ENCODE results near the gene TAF1A. TPM values are rescaled to one million over a fixed set of nuclear protein-coding genes. Genes with fewer than 3 reads are reported as not detected.
A peak's percentile ranks its signal among the peaks of the same experiment; 100 is the strongest.

TAF1A gene
- total RNA-seq, 1 donor from 2014 or later, result 32.8 TPM

DNA sequence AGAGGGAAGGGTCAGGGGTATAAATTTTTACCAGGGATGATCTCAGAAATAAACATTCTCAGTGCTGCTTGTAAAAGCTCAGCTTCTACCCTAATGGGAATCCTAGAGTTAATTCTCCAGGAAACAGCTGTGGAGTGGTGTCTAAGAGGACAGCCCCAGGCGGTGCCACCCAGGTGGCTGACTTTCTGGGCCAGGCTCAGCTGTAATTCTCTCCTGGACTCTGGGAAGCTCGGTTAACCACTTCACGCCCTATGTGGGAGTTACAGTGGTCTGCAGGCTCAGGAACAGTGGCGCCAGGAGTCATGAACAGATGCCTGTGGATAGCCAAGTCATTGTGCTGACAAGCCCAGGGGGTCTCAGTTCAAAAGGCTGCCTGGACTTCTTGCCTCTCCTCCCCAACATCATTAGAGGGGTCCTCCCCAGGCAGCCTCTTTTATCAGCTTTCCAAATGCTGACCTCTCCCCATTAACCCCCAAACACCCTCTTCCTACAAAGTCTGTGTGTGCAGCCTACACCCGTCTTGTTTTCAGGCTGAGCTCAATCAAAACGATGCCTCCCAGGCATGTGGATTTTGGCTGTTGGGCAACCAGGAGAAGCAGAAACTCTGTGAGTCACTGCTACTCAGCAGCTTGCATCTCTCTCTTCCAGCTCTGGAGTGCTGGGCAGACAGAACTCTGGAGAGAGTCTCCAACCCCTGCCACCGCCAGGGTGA lies 43.0 kb downstream of the TAF1A start:
- H3K9ac ChIP-seq, result no peak overlapping the region
- H4K20me1 ChIP-seq (ENCODE audit: low read depth), result no peaks in the 10 kb centered on the region
- no peaks in the 10 kb centered on the region for H3K9me3 Mint-ChIP-seq
- H2AFZ ChIP-seq (replicated peaks), result peak overlapping the region; percentile 33
- H3K4me1 Mint-ChIP-seq, result peaks cover 28% of the 10 kb centered on the region
- no peak overlapping the region for H3K27ac ChIP-seq
- H3K27me3 Mint-ChIP-seq (ENCODE audit: insufficient read depth, low read depth), result no peaks in the 10 kb centered on the region
- peak overlapping the region; percentile 84 for H3K27ac Mint-ChIP-seq
- H3K27me3 ChIP-seq, result no peaks in the 10 kb centered on the region
- H3K36me3 ChIP-seq, result no peaks in the 10 kb centered on the region
- no peaks in the 10 kb centered on the region for H3K9me3 ChIP-seq (ENCODE audit: low read depth)
- no peak overlapping the region for H3K4me3 ChIP-seq
- H3K36me3 Mint-ChIP-seq, result no peaks in the 10 kb centered on the region
- TF ChIP-seq EZH2 (IDR thresholded peaks at IDR 0.05) (no peak), EZH2phosphoT487 (IDR thresholded peaks at IDR 0.05) (no peak)
- TF ChIP-seq, protein P1, sequence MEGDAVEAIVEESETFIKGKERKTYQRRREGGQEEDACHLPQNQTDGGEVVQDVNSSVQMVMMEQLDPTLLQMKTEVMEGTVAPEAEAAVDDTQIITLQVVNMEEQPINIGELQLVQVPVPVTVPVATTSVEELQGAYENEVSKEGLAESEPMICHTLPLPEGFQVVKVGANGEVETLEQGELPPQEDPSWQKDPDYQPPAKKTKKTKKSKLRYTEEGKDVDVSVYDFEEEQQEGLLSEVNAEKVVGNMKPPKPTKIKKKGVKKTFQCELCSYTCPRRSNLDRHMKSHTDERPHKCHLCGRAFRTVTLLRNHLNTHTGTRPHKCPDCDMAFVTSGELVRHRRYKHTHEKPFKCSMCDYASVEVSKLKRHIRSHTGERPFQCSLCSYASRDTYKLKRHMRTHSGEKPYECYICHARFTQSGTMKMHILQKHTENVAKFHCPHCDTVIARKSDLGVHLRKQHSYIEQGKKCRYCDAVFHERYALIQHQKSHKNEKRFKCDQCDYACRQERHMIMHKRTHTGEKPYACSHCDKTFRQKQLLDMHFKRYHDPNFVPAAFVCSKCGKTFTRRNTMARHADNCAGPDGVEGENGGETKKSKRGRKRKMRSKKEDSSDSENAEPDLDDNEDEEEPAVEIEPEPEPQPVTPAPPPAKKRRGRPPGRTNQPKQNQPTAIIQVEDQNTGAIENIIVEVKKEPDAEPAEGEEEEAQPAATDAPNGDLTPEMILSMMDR (IDR thresholded peaks at IDR 0.05), result no peak
- DNase-seq (ENCODE audit: low spot score), result peak; percentile 34
- H3K4me3 Mint-ChIP-seq, result peak overlapping the region; percentile 26
- peak overlapping the region; percentile 51 for H3K4me2 ChIP-seq
- no peaks in the 10 kb centered on the region for H3K79me2 ChIP-seq (ENCODE audit: low read depth)
- H3K4me1 ChIP-seq, result peaks cover 18% of the 10 kb centered on the region
- H3F3A ChIP-seq (ENCODE audit: low read depth), result peaks cover 9% of the 10 kb centered on the region

DNA sequence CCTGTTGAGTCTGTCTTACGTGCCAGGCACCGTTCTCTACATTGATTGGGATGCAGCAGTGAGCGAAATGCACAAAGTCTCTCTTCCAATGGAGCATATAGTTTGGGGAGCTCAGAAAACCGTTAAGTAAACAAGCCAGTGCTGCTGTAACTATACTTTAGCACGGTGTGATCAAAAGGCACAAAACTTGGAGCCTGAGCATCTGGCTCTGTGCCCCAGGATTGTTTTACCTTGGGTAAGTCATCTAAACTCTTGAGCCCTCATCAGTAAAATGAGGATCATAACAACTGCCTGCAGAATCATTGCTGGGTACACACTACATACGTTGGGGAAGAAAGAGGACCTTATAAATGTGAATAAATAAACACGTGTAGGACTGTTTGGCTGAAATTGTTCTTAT lies 43.6 kb downstream of the TAF1A start:
- Mint-ChIP-seq H3K36me3 (no peaks in the 10 kb centered on the region), H3K4me1 (peaks cover 28% of the 10 kb centered on the region), H3K27ac (no peak overlapping the region), H3K27me3 (ENCODE audit: insufficient read depth, low read depth) (no peaks in the 10 kb centered on the region), H3K4me3 (no peak overlapping the region), H3K9me3 (no peaks in the 10 kb centered on the region)
- Histone ChIP-seq H3K27ac (no peak overlapping the region), H3K4me1 (peaks cover 18% of the 10 kb centered on the region), H3K4me2 (no peak overlapping the region), H3K9ac (no peak overlapping the region), H3K36me3 (no peaks in the 10 kb centered on the region), H3K79me2 (ENCODE audit: low read depth) (no peaks in the 10 kb centered on the region), H3K9me3 (ENCODE audit: low read depth) (no peaks in the 10 kb centered on the region), H4K20me1 (ENCODE audit: low read depth) (no peaks in the 10 kb centered on the region), H3K27me3 (no peaks in the 10 kb centered on the region), H2AFZ (replicated peaks) (no peak overlapping the region), H3F3A (ENCODE audit: low read depth) (peaks cover 9% of the 10 kb centered on the region), H3K4me3 (no peak overlapping the region)
- TF ChIP-seq EZH2 (IDR thresholded peaks at IDR 0.05), result no peak
- TF ChIP-seq, protein P1 (IDR thresholded peaks at IDR 0.05), result no peak
- no peak for DNase-seq (ENCODE audit: low spot score)

DNA sequence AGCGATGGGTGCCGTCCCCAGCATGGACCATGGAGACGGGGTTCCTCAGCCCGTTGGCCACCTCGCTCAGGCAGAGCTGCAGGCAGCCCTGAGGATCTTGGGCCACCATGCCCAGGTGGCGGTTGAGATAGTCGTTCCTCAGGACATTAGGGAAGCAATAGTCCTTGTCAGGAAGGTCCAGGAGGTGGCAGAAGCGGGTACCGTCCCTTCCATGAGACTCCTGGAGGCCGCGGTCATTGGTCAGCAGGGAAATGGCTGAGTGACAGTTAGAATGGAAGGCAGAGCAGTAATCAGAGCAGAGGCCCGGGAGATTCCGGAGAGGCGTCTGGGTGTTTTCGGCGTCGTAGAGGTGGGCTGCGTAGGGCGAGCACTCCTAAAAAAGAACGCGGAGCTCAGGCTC lies 45.9 kb downstream of the TAF1A start:
- H3K27ac Mint-ChIP-seq, result no peak overlapping the region
- Histone ChIP-seq H3K36me3 (no peaks in the 10 kb centered on the region), H3K27ac (no peak overlapping the region), H3K27me3 (no peaks in the 10 kb centered on the region), H3K9me3 (ENCODE audit: low read depth) (no peaks in the 10 kb centered on the region), H3K79me2 (ENCODE audit: low read depth) (no peaks in the 10 kb centered on the region), H3F3A (ENCODE audit: low read depth) (peaks cover 9% of the 10 kb centered on the region), H3K4me1 (peaks cover 18% of the 10 kb centered on the region), H2AFZ (replicated peaks) (no peak overlapping the region), H3K4me3 (no peak overlapping the region), H4K20me1 (ENCODE audit: low read depth) (no peaks in the 10 kb centered on the region), H3K4me2 (no peak overlapping the region), H3K9ac (no peak overlapping the region)
- H3K9me3 Mint-ChIP-seq, result no peaks in the 10 kb centered on the region
- H3K27me3 Mint-ChIP-seq (ENCODE audit: insufficient read depth, low read depth), result no peaks in the 10 kb centered on the region
- no peaks in the 10 kb centered on the region for H3K36me3 Mint-ChIP-seq
- H3K4me3 Mint-ChIP-seq, result no peak overlapping the region
- TF ChIP-seq EZH2phosphoT487 (IDR thresholded peaks at IDR 0.05), result no peak
- TF ChIP-seq, protein P1 (IDR thresholded peaks at IDR 0.05), result no peak
- TF ChIP-seq EZH2 (IDR thresholded peaks at IDR 0.05), result no peak
- DNase-seq (ENCODE audit: low spot score), result peak; percentile 10
- H3K4me1 Mint-ChIP-seq, result peaks cover 28% of the 10 kb centered on the region

Measured in neural progenitor cell (in vitro differentiated cells).